ENCODE data around the gene PGLYRP3. TPM values are rescaled to one million over a fixed set of nuclear protein-coding genes. Genes with fewer than 3 reads are reported as not detected.

The PGLYRP3 gene
- total RNA-seq, 1 donor from 2014 or later, result not detected

DNA sequence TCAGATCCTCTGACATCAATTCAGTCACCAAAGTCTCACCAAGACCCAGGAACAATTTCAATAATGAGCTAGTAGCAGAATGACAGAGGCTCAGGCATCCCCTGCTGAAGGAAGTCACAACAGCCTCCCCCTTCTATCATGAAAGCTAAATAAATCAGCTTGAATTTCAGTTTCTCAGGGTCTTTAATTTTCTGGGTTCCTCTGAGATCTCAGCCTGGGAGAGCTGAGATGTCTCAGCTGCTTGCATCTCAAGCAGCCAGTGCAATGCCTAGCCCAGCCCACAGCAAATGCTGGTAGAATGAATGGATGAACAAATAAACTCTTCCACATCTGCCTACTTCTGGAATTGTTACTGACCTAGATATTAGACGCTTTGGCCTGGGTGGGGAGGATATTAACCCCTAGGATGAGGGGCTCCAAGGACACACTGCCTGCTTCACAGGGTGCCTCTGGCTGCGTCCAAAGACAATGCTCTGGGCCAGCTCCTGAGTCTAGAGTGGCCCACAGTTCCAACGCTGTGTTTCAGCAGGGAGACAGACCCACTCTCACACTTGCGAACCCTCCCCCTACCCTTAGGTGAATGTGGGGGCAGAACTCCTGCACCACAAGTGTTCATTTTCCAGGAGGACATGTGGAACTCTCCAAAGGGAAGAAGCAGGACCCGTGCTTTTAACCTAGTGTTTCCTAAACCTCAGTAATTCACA is 64.4 kb downstream of the PGLYRP3 start:
- no peak overlapping the region for H3K27ac ChIP-seq (ENCODE audit: low read depth, low read length)
- no peak overlapping the region for H3K4me3 ChIP-seq (ENCODE audit: low read length in 3 of 3)
- no peaks in the 10 kb centered on the region for H3K36me3 ChIP-seq (ENCODE audit: control insufficient read depth in 3 of 3, insufficient read depth in 3 of 3, low read length in 3 of 3)
- H3K9me3 ChIP-seq (ENCODE audit: control insufficient read depth in 3 of 3, low read length in 3 of 3), result no peaks in the 10 kb centered on the region
- H3K4me1 ChIP-seq (ENCODE audit: control insufficient read depth in 3 of 3, insufficient read depth in 3 of 3, low read length in 3 of 3), result peaks cover 0 to 3% (median 0%) of the 10 kb centered on the region in 3 donors
- H3K27me3 ChIP-seq (ENCODE audit: control insufficient read depth in 3 of 3, insufficient read depth in 3 of 3, low read length in 3 of 3), result peaks cover 2 to 16% (median 6%) of the 10 kb centered on the region in 3 donors
- no peak overlapping the region for H3K9ac ChIP-seq (ENCODE audit: low read depth in 1 of 3, low read length in 3 of 3)

Small RNAs within 50 kb of the gene (small RNA-seq; reads per million reads assigned to genes)
- not detected for gene RNU6-160P

Other genes starting within 250 kb of the PGLYRP3 start
- gene SPRR2B, start 241.3 kb downstream of the PGLYRP3 start, total RNA-seq, result not detected
- not detected for gene SPRR2E, start 218.4 kb downstream of the PGLYRP3 start, total RNA-seq
- not detected for gene SPRR2F, start 199.4 kb downstream of the PGLYRP3 start, total RNA-seq
- gene SPRR2G, start 162.1 kb downstream of the PGLYRP3 start, total RNA-seq, result not detected
- not detected for gene LELP1, start 109.5 kb downstream of the PGLYRP3 start, total RNA-seq
- not detected for gene PRR9, start 95.4 kb downstream of the PGLYRP3 start, total RNA-seq
- not detected for gene LORICRIN, start 53.3 kb downstream of the PGLYRP3 start, total RNA-seq
- gene PGLYRP4, start 35.9 kb upstream of the PGLYRP3 start, total RNA-seq, result not detected
- 218 TPM for gene S100A9, start 44.9 kb upstream of the PGLYRP3 start, total RNA-seq
- 23.0 TPM for gene S100A12, start 62.7 kb upstream of the PGLYRP3 start, total RNA-seq
- 67.3 TPM for gene S100A8, start 78.1 kb upstream of the PGLYRP3 start, total RNA-seq
- not detected for gene S100A7A, start 103.6 kb upstream of the PGLYRP3 start, total RNA-seq
- not detected for gene S100A7, start 147.7 kb upstream of the PGLYRP3 start, total RNA-seq
- gene S100A6, start 223.0 kb upstream of the PGLYRP3 start, total RNA-seq, result 203 TPM
- not detected for gene S100A5, start 228.0 kb upstream of the PGLYRP3 start, total RNA-seq
- gene S100A4, start 232.9 kb upstream of the PGLYRP3 start, total RNA-seq, result 165 TPM
- not detected for gene S100A3, start 236.3 kb upstream of the PGLYRP3 start, total RNA-seq

All from skeletal muscle tissue (tissue), 5 donors.